Fibroblast of skin of right biceps (primary cell): ENCODE results near the gene TBC1D14.
"Not testable (repeated sequence)": the region's sequence is repeated elsewhere in the genome, so short reads cannot be mapped to it uniquely, and the experiment has no call there.

Experiments
- DNase-seq: peaks from one replicate; pipeline ENCODE4 v3.0.0-alpha.2; 2013

TBC1D14 gene

DNA sequence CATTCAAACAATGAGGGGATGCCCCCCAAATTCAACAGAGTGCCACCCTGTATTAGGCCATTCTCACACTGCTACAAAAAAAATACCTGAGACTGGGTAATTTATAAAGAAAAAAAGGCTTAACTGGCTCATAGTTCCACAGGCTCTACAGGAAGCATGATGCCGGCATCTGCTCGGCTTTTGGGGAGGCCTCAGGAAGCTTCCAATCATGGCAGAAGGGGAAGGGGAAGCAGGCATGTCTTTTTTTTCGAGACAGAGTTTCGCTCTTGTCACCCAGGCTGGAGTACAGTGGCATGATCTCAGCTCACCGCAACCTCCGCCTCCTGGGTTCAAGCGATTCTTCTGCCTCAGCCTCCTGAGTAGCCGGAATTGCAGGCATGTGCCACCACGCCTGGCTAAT, 18.7 kb upstream of the TBC1D14 start:
- not testable (repeated sequence) for DNase-seq

DNA sequence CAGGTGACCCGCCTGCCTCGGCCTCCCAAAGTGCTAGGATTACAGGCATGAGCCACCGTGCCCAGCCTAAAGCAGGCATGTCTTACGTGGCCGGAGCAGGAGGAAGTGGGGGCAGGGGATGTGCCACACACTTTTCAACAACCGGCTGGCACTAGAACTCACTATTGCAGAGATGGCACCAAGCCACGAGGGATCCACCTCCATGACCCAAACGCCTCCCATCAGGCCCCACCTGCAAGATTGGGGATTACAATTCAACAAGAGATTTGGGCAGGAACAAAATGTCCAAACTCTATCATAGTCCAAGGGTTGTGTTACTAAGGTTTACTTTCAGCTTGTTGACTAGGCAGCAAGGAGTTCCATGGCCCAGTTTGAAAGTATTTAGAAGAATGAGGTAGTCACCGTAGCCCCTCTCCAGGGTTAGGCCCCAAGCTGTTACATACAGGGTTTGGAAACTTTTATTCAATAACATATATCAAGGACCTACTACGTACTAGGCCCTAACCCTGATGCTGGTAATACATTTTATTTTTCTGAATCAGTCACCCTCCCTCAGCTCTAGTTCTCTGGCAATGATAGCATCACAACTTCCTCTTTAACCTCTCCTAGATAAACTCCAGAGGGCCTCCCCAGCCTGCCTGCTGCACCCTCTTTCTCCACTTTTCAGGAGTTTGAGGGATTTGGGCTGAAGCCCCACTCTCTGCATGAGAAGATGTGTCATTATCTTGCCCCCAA, 18.0 kb upstream of the TBC1D14 start:
- no peak for DNase-seq

DNA sequence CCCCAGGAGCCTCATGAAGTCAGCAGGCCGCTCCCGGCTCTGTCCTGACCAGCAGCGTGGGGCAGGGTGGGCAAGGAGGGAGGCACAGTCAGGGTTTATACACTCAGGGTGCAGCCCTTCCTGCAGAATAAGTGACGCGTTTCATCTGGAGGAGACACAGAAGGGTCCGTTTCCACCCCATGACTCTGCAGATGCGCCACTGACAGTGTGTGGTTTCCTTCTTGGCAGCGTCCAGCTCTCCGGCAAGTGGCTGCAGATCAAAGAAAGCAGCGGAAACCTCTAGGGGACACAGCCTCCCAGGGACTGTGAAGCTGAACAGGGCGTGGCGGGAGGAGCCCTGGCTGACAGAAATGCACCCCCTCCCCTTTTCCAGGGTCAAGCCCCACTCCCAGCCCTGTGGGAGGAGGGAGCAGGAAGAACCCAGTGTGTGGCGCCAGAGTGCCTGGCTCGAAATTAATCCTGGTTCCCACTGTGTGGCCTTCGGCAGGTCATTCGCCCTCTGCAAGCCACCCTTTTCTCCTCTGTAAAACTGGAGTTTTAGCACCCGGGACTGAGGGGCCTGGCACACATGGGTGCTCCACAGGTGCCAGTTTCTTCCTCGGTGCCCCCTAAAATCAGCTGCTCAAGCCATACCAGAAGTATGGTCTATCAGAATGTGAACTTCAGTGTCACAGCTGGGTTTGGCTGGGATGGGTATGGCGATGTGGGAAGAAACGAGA, 17.3 kb upstream of the TBC1D14 start:
- peak; percentile 66 for DNase-seq

DNA sequence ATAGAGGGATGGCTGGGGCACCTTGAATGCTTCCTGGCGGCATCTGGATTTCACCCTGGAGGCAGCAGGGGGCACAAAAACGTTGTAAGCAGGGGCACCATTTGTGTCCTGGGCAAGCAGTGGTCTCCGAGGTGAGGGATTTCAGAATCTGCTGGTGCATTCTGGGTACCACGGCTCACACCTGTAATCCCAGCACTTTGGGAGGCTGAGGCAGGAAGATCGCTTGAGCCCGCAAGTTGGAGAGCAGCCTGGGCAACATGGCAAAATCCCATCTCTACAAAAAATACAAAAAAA, 16.8 kb upstream of the TBC1D14 start:
- DNase-seq = no peak

DNA sequence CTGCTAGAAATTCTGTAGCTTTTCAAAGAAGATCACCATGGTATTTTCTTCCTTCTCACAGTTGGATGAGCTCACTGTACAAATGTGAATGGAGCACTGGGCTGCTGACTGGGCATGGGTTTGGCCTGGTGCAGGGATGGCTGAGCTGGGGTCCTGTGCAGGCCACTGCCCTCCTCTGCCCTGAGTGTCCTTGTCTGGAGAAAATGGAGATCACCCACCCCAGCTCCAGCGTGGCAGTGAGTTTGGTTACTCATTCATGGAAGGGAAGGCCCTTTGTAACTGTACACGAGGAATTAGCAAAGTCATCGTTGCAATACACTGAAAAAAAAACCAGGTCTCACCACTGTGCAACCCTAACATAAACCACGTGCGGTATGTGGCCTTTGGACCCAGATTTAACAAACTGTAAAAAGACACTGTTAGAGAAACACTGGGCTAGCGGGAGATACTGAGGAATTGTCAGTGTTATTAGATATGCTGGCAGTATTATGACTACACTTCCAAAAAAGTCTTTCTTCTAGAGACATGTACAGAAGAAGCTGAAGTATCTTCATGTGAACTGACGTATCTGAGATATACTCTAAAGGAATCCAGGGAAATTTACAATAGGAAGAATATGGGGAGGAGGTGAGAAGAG, 16.1 kb upstream of the TBC1D14 start:
- DNase-seq = peak; percentile 37

DNA sequence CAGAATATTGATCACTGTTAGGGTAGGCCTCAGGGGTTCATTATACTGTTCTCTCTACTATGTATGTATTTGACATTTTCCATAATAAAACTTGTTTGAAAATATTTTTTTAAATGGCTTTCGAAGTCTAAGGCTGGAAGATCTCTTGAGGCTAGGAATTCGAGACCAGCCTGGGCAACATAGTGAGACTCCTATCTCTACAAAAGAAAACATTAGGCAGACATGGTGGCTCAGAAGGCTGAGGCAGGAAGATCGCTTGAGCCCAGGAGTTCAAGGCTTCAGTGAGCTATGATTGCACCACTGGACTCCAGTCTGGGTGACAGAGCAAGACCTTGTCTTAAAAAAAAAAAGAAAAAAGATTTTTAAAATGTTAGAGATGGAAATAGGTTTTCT, 15.5 kb upstream of the TBC1D14 start:
- DNase-seq = no peak

DNA sequence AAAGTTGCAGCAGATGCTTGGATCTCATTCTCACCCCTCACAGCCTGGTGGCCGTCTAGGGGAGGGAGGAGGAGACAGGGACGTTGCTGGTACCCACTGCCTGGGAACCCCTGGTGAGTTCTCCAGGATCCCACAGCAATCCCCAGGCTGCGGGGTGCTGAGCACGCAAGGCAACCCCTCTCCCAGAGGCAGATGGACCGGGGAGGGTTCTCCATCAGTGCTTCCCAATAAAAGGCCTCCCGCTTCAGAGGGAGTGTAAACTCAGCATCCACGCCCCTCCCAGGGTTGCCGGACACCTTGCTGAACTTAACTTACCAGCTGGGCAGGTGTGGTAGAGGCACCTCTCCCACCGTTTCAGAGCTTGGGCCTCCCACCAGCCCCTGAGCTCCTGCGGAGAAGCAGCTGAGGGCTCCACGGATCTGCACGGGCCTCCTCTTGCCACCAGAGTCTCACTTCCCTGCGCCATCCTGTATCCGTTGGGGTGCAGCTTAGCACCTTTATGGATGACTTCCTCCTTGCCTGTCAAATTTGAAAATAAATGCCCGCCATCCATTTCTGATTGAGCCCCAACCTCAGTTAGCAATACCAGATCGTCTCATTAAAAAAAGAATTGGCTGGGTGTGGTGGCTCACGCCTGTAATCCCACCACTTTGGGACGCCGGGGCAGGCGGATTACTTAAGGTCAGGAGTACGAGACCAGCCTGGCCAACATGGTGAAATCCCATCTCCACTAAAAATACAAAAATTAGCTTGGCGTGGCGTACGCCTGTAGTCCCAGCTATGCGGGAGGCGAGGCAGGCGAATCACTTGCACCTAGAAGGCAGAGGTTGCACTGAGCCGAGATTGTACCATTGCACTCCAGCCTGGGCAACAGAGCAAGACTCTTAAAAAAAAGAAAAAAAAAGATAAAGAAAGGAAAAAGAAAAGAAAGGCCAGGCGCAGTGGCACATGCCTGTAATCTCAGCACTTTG, 14.8 kb upstream of the TBC1D14 start:
- DNase-seq = no peak

DNA sequence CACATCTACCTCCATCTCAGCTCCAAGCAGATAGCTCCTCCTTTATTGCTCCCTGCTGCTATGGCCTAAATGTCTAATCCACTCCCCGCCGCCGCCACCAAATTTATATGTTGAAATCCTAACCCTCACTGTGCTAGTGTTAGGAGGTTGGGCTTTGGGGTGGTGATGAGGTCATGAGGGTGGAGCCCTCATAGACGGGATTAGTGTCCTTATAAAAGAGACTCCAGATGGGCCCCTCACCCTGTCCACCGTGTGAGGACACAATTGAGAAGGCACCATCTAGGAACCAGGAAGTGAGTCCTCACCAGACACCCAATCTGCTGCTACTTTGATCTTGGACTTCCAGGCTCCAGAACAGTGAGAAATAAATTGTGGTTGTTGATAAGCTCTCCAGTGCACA, 13.6 kb upstream of the TBC1D14 start:
- DNase-seq = no peak

DNA sequence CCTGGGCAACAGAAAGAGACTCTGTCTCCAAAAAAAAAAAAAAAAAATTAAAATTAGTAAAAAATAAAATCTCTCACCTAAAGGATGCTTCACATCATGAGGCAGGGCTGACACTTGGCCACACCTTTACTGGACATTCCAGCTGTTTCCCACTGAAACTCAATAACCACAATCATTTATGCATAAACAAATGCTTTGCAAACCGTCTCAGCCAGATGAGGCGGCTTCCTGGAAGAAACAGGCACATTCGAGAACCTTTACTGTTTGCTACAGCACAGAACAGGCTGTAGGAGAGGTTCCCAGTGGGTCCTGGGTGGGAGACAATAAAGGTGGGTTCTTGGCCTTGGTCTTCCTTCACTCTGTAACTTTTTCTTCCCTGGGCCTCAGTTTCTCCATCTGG, 10.9 kb upstream of the TBC1D14 start:
- no peak for DNase-seq

DNA sequence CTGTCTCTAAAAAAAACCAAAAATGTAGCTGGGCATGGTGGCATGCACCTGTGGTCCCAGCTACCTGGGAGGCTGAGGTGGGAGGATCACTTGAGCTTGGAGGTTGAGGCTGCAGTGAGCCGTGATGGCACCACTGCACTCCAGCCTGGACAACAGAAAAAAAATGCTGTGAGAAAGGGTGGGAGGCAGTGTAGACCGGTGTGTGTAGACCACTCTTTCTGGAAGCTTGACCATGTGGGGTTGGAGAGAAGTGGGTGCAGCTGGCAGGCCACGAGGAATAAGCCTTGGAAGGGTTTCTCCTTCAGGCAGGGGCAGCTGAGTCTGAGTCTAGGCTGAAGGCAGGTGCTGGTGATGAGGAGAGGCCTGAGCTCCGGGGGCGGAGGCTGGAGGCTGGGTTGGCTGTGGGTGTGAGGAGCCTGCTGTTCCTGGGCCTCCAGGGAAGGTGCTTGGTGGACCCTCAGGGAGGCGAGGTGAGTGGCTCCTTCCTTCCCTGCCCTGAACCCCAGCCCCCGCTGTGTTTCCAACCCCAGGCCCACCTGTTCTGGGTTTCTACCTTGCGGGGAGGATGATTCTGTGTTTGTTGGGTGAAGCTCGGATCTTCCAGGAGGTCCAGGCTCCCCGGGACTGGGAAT, 9.3 kb upstream of the TBC1D14 start:
- no peak for DNase-seq

DNA sequence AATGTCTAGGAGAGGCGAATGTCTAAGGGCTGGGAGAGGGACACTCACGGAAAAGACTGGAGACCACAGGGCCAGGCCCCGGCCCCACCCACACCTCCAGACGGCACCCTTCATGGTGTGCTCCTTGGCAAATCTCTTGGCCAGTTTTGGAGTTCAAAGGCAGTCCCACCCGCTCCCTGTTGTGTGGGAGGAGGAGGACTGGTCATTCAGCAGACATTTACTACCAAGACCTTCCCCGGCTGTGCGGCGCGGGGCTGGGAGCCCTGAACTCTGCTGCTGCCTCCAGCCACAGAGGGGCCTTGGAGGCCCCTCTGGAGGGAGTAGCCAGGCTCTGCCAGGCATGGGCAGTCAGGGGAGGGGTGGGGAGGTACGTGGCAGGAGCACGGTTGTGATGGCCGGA, 8.7 kb upstream of the TBC1D14 start:
- DNase-seq = no peak

DNA sequence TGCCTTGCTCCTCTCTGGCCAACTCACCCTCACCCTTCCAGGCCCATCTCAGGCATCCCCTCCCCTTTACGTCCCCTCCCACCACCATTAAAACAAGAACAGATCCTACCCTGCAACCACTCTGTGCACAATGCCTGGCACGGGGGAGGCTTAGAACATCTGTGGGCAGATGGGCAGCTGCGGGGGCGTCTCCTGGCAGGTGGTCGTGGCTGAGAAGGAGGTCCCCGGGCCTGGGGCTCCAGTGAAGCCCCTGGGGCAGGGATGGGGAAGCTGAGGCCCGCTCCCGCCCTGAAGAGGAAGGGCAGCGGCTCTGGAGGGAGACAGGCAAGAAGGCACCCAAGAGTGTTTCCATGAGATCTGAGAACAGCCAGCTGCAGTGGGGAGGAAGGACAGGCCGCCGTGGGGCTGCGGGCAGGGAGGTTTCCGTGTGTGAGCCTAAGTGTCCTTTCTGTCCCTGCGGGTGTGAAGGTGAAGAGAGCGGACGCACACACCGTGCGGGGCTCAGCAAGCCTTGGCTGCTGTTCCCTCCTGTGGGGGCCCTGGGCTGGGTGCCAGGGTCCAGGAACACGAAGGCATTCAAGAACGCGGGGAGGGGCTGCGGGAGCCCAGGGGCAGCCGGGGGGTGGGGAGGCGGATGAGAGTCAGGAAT, 7.8 kb upstream of the TBC1D14 start:
- no peak for DNase-seq

DNA sequence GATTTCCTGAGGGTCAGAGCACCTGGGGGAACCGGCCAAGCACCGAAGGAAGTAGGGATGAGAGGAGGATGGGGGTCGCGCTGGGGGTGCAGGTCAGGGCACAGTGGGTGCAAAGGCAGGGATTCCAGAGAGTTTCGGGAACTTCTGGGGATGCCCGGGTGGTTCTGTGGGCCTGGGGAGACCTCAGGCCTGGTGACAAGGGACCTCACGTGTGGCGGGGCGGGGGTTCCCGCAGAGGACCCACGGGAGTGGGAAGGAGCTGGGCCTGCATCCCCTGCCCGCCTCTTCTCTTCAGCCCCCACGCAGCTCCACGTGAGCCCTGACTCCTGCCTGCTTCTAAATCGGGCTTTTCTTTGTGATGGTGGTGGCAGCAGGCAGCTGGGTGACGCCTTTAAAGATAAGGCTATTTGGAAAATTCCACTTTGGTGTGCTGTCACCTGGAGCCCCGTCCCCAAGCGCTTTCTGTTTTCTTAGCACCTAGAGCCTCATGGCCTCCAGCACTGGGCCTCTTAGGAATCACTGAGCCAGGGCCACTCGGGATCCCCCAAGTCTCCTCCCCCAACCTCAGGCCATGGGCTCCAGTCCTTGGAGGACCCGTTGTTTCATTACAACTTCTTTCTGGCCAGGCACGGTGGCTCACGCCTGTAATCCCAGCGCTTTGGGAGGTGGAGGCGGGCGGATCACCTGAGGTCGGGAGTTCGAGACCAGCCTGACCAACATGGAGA, 7.1 kb upstream of the TBC1D14 start:
- no peak for DNase-seq

DNA sequence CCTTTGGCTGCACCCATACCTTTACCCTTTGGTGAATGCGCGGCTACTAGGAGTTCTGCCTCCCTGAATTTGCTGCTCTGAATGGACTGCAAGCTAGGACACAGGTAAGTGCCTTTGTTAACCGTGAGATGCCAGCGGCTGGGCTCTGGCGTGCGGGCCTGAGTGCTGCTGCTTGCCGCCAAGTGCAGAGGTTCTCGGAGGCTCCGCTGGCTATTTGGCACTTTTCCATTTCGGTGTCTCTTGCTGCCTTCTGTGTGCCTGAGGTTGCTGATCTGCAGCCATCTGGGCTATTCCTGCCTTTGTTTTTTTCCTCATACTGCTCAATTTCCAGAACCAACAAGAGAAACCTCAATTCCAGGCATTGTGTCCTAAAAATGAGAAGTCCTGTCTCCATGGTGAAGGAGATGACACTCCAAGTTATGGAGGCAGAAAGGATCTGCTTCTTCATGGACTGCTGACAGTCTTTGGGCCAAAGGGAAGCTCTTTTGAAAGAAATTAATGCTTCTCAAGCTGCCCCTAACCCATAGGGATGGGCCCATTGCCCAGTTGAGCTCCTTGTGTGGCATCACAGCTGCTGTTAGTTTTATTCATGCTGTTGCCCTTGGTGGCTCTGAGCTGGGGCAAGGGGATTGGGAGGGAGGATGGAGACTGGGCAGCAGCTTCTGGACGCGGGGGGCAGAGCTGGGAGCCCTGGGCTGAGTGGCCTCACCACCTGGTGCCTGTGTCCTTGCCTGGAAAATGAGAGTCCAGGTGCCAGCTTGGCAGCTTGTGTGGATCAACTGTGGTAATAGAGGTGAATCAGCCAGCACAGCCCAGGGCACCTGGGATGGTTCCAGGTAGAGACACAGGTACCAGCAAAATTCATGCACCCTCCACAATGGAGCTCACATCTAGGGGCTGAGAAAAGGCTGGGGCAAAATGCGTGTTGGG, 3.8 kb upstream of the TBC1D14 start:
- DNase-seq = no peak

DNA sequence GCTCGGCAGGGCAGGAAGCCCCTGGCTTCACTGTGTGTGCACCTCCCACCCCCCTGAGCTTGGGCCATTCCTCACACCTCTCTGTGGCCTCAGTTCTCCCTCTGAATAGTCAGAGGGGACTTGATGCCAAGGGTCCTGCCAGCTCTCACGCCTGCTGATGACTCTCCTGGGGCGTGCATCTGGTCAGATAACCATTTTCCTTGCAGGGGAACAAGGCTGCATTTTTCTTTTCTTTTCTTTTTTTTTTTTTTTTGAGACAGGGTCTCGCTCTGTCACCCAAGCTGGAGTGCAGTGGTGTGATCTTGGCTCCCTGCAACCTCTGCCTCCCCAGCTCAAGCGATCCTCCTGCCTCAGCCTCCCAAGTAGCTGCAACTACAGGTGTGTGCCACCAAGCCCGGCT, 3.1 kb upstream of the TBC1D14 start:
- DNase-seq = not testable (repeated sequence)

DNA sequence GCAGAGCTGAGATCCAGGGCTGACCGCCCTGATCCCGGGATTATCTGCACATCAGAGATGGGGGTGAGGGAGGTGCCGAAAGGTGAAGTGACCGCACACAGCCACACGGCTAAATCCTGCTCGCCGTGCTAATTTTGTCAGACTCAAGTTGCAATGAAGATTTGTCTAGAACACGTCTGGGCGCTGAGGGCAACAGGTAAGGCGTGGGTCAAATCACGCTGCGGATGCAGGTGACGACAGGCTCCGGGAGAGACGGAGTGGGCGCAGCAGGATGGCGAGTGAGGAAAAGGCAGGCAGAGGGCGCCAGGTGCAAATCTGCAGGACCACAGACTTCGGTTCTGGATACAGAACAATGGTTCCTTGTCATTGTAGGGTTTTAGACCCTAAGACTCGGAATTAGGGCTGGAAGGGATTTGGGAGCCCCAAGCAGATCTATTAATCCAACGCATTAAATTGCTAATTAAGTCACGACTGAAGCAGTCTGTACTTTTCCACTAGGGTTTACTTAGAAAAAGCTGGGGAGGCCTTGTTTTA, 1.9 kb upstream of the TBC1D14 start:
- peak; percentile 20 for DNase-seq

DNA sequence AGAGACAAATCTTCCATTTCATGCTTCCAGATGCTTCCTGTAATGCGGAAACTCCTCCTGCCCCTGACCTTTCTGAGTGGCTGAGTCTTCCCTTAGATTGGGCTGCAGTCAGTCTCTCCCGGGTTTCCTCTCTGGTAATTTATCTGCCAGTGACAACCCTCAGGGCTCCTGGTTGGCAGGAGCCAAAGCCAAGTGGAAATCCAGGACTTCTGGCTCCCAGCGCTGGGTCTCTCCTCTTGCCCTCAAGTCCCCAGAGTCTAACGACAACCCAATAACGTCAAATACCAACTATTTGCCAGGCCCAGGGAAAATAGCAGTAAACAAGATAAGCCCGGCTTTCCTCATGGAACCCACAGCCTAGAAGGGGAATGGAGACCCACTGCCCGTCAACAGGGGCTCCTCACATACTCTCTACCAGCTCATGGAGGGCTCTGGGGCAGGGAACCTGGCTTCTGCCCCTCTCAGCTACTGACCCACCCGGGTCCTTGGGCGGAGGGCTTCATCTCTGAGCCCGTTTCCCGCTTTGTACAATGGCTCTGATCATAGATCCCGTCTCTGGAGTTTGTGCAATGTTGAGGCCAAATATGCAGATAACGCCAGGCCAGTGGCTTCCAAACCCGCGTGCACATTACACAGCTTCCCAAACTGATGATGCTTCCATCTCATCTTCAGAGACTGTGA, 1.1 kb upstream of the TBC1D14 start:
- no peak for DNase-seq

DNA sequence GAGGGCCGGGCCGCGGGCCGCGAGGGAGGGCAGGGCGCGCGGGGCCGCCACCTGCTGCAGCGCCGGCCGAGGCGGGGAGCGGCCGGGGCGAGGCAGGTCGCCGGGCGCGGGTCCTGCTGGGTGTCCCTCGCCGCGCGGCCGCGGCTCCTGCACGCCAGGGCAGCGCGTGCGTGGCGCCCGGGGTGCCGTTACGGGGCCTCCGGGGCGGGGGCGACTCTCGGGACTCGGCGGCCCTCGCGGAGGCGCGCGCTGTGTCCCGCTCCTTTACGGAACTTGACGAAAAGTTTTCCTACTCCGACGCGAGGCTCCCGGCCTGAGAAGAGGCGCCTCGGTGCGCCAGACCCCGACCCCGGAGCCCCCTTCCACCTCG, 329 bp downstream of the TBC1D14 start:
- DNase-seq = no peak

DNA sequence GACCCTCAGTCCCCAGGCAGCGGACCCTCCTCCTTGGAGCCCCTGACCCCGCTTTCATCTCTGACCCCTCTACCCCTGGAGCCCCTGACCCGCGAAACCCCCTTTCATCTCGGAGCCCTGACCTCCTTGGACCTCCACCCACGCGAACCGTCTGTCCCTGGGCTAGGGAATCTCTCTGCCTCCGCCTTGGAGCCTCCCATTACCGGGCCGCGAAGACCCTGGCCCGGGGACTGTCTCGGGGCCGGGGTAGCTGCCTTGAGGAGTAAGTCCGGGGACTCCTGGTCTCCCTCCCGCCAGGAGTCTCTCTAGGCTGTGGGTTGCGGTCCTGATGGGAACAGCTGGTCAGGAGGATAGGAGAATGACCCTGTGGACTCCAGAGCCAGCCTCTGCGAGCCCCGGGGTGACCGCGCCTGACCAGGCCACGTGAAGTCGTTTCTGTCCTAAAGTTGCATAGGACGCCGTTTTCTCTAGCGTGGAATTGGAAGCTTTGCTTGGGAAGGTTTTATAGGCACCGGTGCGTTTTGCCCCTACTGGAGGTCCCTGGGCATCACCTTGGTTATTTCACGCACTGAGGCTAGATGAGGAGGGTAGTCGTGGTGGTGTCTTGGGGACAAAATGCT, 824 bp downstream of the TBC1D14 start:
- no peak for DNase-seq
